Rectal smooth muscle tissue (tissue), 1 donor: ENCODE measurements around the gene NCLN.
"Not testable (repeated sequence)": the region's sequence is repeated elsewhere in the genome, so short reads cannot be mapped to it uniquely, and the experiment has no call there.

Experiments
- H3K27ac ChIP-seq: one replicate; pipeline ENCODE4 v1.7.0; 2013; ENCODE audit warnings: low read depth, low read length, inconsistent platforms
- H3K27me3 ChIP-seq: one replicate; pipeline ENCODE4 v1.7.0; 2013; ENCODE audit warnings: low read length; ENCODE audit not compliant: control insufficient read depth, insufficient read depth
- H3K36me3 ChIP-seq: one replicate; pipeline ENCODE4 v1.7.0; 2013; ENCODE audit warnings: low read length; ENCODE audit not compliant: control insufficient read depth, insufficient read depth
- H3K4me1 ChIP-seq: one replicate; pipeline ENCODE4 v1.7.0; 2013; ENCODE audit warnings: low read length; ENCODE audit not compliant: control insufficient read depth, insufficient read depth
- H3K4me3 ChIP-seq: one replicate; pipeline ENCODE4 v1.7.0; 2013; ENCODE audit warnings: low read length
- H3K9ac ChIP-seq: one replicate; pipeline ENCODE4 v1.7.0; 2013; ENCODE audit warnings: low read length

Gene NCLN

GRCh38 chr19:3235604-3236003, 49.9 kb downstream of the NCLN start:
- not testable (repeated sequence) for H3K4me3 ChIP-seq, H3K27me3 ChIP-seq, H3K36me3 ChIP-seq, H3K9ac ChIP-seq, H3K4me1 ChIP-seq, H3K27ac ChIP-seq

- H3K4me3 ChIP-seq: no peak overlapping the region
- H3K9ac ChIP-seq: no peak overlapping the region
- H3K4me1 ChIP-seq: no peaks in the 10 kb centered on the region
- no peaks in the 10 kb centered on the region for H3K36me3 ChIP-seq
- no peaks in the 10 kb centered on the region for H3K27me3 ChIP-seq
- no peak overlapping the region for H3K27ac ChIP-seq
These were observed 50.5 kb downstream of the NCLN start for GRCh38 chr19:3236272-3236671.

GRCh38 chr19:3238066-3238561, 52.4 kb downstream of the NCLN start:
- H3K27me3 ChIP-seq: no peaks in the 10 kb centered on the region
- H3K36me3 ChIP-seq: no peaks in the 10 kb centered on the region
- H3K4me1 ChIP-seq: no peaks in the 10 kb centered on the region
- H3K9ac ChIP-seq: no peak overlapping the region
- H3K27ac ChIP-seq: no peak overlapping the region
- no peak overlapping the region for H3K4me3 ChIP-seq

DNA sequence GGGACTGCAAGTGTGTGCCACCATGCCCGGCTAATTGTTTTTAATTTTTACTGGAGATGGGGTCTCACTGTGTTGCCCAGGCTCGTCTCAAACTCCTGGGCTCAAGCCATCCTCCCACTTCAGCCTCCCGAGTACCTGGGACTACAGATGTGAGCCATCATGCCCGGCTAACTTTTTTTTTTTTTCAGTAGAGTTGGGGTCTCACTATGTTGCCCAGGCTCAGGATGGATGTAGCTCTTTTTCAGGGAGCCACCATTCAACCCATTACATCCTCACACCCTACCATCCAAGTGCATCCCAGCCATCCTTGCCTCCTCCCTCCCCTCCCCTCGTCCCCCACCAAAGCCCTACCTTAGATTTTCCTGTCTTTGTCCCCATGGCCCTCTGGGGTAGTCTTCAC, 53.6 kb downstream of the NCLN start:
- no peaks in the 10 kb centered on the region for H3K27me3 ChIP-seq
- H3K4me1 ChIP-seq: no peaks in the 10 kb centered on the region
- no peak overlapping the region for H3K27ac ChIP-seq
- H3K36me3 ChIP-seq: no peaks in the 10 kb centered on the region
- H3K4me3 ChIP-seq: no peak overlapping the region
- no peak overlapping the region for H3K9ac ChIP-seq

- Histone ChIP-seq H3K4me1 (no peaks in the 10 kb centered on the region), H3K27ac (no peak overlapping the region), H3K36me3 (no peaks in the 10 kb centered on the region), H3K27me3 (peaks cover 3% of the 10 kb centered on the region), H3K9ac (no peak overlapping the region), H3K4me3 (no peak overlapping the region)
These were observed 58.3 kb downstream of the NCLN start for GRCh38 chr19:3243819-3244700.

GRCh38 chr19:3245050-3245449, 59.3 kb downstream of the NCLN start:
- Histone ChIP-seq H3K9ac (no peak overlapping the region), H3K27me3 (peaks cover 3% of the 10 kb centered on the region), H3K27ac (no peak overlapping the region), H3K4me1 (no peaks in the 10 kb centered on the region), H3K36me3 (no peaks in the 10 kb centered on the region), H3K4me3 (no peak overlapping the region)

DNA sequence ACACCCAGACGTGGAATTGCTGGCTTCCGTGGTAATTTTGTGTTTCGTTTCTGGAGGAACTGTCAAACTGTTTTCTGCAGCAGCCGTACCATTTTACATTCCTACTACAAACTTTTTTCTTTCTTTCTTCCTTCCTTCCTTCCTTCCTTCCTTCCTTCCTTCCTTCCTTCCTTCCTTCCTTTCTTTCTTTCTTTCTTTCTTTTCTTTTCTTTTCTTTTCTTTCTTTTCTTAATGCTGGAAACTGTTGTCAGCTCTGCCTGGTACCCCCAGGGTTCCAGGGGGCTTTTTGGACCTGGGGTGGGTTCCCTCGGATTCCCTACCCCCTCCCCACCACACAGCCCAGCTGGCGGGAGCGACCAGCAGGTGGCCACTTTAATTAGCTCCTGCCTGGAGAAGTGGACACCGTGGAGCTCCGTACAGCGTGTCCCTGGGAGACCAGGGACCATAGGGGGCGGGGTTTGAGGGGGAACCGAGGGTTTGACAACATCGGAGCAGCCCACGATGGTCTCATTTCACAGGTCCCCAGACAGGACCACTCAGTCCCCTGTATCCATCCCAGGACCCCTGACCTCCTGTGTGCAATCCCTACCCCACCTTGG, 63.1 kb downstream of the NCLN start:
- H3K27ac ChIP-seq: no peak overlapping the region
- no peak overlapping the region for H3K4me3 ChIP-seq
- no peak overlapping the region for H3K9ac ChIP-seq
- no peaks in the 10 kb centered on the region for H3K36me3 ChIP-seq
- H3K27me3 ChIP-seq: peaks cover 3% of the 10 kb centered on the region
- no peaks in the 10 kb centered on the region for H3K4me1 ChIP-seq

- Histone ChIP-seq H3K4me3 (no peak overlapping the region), H3K27me3 (peaks cover 3% of the 10 kb centered on the region), H3K27ac (no peak overlapping the region), H3K36me3 (no peaks in the 10 kb centered on the region), H3K9ac (no peak overlapping the region), H3K4me1 (no peaks in the 10 kb centered on the region)
These were observed 63.7 kb downstream of the NCLN start for GRCh38 chr19:3249408-3249807.

DNA sequence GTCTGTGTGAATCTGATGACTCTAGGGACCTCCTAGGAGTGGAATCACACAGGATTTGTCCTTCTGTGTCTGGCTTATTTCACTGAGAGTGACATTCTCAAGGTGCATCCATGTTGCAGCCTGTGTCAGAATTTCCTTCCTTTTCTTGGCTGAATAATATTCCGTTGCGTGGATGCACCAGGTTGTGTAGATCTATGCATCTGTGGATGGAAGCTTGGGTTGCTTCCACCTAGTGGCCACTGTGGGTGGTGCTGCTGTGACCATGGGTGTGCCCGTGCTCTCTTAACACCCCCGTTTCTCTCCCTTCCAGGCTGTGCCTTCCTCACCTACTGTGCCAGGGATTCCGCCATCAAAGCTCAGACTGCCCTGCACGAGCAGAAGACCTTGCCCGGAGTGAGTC, 64.9 kb downstream of the NCLN start:
- no peak overlapping the region for H3K27ac ChIP-seq
- H3K4me3 ChIP-seq: no peak overlapping the region
- no peaks in the 10 kb centered on the region for H3K4me1 ChIP-seq
- H3K9ac ChIP-seq: no peak overlapping the region
- no peaks in the 10 kb centered on the region for H3K36me3 ChIP-seq
- H3K27me3 ChIP-seq: peaks cover 3% of the 10 kb centered on the region

DNA sequence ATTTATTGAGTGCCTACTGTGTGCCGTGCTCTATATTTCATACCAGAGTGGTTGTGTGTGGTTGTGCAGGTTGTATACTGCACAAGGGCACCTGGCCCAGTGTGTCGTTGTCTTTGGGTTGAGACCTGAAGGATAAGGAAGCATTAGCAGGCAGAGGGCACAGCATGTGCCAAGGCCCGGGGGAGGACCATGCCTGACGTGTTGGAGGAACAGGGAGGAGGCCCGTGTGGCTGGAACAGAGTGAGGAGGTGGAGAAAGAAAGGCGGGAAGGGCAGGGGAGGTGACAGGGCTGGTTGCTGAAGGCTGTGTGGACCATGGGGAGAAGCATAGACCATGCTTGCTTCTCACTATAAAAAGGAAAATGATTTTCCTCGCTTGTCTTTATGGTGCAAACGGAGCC, 65.5 kb downstream of the NCLN start:
- no peaks in the 10 kb centered on the region for H3K27me3 ChIP-seq
- H3K4me3 ChIP-seq: no peak overlapping the region
- H3K9ac ChIP-seq: no peak overlapping the region
- H3K36me3 ChIP-seq: no peaks in the 10 kb centered on the region
- H3K4me1 ChIP-seq: no peaks in the 10 kb centered on the region
- no peak overlapping the region for H3K27ac ChIP-seq

- Histone ChIP-seq H3K9ac (no peak overlapping the region), H3K4me3 (no peak overlapping the region), H3K27me3 (no peaks in the 10 kb centered on the region), H3K36me3 (no peaks in the 10 kb centered on the region), H3K27ac (no peak overlapping the region), H3K4me1 (no peaks in the 10 kb centered on the region)
These were observed 66.9 kb downstream of the NCLN start for GRCh38 chr19:3252650-3253049.

- Histone ChIP-seq H3K27me3 (no peaks in the 10 kb centered on the region), H3K27ac (no peak overlapping the region), H3K4me1 (no peaks in the 10 kb centered on the region), H3K9ac (no peak overlapping the region), H3K36me3 (no peaks in the 10 kb centered on the region), H3K4me3 (no peak overlapping the region)
These were observed 67.5 kb downstream of the NCLN start for GRCh38 chr19:3253270-3253669.

DNA sequence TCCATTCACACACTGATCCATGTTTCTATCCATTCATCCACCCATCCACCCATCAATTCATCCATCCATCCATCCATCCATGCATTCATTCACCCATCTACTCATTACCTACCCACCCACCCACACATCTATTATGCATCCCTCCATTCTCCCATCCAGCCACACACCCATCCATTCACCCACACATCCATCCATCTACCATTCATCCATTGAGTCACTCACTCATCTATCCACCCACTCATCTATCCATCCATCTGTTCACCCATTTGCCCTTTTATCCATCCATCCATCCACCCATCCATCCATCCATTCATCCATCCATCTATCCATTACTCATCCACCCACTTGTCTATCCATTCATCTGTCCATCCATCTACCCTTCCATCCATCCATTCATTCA, 68.8 kb downstream of the NCLN start:
- H3K27ac ChIP-seq: no peak overlapping the region
- H3K4me1 ChIP-seq: no peaks in the 10 kb centered on the region
- no peak overlapping the region for H3K4me3 ChIP-seq
- H3K9ac ChIP-seq: no peak overlapping the region
- H3K27me3 ChIP-seq: no peaks in the 10 kb centered on the region
- H3K36me3 ChIP-seq: no peaks in the 10 kb centered on the region
